NCI-H1930 (cell line): Measurements from ENCODE around the gene CYBA.
"Not testable (repeated sequence)": the region's sequence is repeated elsewhere in the genome, so short reads cannot be mapped to it uniquely, and the experiment has no call there.

Source experiments
- DNase-seq, 2 experiments: peaks; one replicate each; lab custom pipeline; 2025; lab: John Stamatoyannopoulos, UW

CYBA gene

DNA sequence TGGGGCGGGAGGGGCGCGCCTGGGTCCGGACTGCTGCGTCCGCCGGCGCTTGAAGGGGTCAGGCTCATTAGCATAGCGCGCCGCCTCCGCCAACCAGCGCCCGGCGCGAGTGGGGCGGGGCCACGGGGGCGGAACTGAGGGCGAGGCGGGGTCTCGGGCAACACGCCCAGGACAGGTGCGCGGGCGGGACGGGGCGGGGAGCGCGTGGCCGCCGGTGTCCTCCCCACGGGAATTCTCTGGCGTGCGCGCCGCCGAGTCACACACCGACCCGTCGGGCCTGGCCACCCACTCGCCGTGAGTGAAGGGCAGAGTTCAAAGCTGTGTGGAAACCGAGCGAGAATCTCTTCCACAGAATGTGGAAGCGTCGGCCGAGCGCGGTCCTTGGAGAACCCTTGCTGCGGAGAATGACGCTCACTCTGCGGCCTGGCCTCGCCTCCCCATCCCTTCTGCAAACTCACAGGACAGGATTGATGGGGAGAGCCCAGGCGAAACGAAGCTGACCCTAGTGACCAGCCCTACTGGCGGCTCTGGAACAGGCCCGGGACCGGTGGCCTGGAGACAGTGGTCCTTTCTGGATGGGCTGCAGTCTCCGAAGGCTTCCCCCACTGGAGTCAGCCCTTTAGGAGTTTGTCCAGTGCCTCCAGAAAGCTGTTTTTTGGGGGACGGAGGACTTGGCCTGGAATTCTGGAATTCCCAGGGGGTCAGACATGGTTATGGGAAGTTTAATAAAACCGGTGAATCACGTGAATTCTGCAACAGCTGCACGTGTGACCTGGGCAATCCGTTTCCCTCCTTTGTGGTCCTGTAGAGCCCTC, 35.8 kb upstream of the CYBA start, which contains the start of gene SNAI3:
SNAI3 (minus strand) TSS at position 69 of the 815 bp plus-strand sequence. CDS start 101 bp downstream, outside the sequence.
- DNase-seq: peak; percentile 53 to 64

DNA sequence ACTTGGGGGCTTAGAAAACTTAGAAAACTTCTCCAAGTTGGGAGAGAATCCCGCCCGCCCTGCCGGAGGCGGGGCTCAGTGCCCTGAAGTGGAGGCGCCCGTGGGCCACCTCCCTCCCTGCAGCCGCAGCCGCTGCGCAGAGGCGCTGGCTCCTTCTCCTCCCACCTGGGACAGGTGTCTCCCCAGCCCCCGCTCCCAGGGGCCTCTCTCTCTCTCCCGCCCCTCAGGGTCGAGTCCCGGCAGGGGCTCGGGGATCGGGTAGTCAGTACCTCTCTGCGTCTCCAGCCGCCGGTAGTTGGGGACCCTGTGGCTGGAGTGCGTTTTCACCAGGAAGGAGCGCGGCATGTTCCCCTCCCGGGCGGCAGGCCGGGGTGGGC, 35.2 kb upstream of the CYBA start:
- DNase-seq: no peak

DNA sequence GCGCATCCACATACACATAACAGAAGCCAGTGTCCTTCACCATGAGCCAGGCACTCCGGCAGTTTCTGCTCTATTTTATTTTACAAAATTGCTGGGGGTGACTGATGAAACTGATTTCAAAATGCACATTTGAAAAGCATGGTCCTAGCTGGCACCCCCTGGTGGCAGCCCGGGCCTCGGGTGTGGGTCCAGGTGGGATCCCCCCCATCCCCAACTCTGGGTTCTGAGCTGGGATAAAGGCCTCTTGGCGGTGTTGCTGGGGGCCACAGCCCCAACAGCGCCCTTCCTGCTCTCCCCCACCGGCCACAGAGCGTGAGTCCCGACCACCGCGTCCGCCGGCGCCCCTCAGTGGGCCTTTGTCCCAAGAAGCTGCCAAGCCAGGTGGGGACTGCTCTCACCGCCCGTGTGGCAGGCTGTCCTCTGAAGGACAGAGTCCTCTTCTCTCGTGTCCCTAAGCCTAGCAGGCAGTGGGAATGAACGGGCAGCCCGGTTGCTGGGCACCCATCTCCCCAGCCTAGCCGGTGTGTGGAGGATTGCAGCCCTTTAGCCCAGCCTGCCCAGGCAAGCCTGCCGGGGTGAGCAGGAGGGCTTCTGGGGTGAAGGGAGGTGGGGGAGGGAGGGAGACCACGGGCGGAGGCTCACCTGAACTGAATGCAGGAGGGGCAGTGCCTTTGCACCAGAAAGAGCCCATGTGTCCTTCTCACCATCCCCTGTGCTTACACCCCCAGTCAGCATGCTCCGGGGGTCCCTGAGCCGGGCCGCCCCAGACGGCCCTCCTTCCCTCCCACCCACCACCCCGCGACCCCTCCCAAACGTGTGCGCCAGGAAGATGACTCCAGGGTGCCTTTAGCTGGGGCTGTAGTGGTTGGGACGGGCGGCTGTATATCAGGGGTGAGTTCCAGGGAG, 34.6 kb upstream of the CYBA start:
- no peak for DNase-seq

DNA sequence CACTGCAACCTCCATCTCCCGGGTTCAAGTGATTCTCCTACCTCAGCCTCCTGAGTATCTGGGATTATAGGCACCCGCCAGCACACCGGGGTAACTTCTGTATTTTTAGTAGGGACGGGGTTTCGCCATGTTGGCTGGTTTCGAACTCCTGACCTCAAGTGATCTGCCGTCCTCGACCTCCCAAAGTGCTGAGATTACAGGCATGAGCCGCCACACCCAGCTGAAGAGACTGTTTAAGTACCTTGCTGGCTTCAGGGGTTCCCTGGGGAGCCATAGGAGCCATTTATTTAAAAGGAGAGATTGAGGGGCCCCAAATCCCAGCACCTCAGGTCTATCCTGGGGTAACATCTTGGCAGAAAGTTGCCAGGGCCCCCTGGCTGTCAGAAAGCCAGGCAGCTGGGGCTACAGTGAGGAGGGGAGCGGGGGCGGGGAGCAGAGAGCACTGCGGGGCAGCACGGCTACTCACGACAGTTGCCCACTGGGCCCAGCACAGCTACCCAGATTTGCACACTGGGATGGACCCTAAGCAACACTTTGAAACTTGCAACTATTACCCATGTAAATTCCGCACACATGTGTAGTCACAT, 33.8 kb upstream of the CYBA start:
- no peak for DNase-seq

DNA sequence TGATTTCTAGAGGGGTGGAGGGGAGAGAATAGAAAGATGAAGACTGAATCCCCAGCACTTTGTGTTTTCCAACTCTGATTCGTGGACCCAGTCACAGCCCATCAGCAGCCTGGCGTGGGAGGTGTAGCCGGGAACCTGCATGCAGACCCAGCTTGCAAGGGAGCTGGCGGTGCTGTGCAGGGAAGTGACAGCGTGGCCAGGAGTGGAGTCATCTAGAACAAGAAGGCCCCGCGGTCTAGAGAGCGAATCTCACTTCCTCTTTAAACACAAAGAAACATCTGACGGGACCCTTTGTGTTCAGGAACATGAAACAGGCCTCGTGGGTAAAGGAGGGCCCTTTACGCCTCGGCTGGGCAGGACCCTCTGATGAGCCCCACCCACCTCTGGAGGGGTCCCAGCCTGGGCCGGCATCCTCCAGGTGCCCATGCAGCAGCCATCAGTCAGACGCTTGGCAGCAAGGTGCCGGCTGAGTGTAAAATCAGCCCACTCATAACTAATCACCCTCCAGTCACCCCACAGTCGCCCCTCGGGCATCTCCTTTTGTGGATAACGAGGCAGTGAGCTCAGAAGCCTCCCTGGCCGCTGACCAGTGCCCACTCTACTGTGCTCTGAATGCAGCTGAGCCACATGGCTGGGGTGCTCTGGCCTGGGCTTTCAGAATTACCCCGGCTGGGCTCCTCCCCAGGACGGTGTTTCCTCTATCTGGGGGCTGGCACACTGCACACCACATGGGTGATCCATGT, 31.0 kb upstream of the CYBA start:
- DNase-seq: no peak

DNA sequence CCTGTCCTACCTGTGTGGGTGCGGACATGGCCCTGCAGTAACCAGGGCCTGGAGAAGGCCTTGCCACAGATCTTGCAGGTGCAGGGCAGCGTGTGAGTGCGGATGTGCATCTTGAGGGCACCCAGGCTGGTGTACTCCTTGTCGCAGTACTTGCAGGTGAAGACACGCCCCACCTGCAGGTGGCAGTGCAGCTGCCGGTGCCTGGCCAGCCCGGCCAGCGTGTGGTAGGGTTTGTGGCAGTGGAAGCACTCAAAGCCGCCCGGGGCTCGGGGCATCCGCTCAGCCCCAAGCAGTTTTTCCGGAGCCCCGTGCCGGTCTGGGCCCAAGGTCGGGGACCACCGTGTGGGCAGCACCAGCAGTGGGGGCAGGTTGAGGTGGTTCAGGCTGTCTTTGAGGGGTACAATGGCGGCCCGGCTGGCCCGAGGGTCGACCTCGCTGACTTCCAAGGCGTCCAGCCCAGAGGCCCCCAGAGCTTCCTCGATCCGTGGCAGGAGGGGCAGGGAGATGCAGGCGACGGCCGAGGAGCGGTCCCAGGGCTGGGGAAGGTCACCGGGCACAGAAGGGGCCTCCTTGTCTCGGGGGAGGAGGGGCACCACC, 30.3 kb upstream of the CYBA start:
- no peak for DNase-seq

DNA sequence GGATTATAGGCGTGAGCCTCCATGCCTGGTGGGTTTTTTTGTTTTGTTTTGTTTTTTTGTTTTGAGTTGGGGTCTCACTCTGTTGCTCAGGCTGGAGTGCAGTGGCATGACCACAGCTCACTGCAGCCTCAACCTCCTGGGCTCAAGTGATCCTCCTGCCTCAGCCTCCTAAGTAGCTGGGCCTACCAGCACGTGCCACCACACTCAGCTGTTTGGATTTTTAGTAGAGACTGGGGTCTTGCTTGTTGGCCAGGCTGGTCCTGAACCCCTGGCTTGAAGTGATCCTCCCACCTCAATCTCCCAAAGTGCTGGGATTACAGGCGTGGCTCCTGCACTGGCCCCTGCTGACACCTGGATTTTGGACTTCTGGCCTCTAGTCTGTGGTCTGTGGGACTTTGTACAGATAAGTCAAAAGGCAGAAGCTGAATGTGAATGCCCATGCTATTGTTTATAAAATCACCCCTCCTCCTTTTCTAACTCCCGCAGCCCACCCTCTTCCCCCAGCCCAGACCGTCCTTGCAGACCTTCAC, 29.8 kb upstream of the CYBA start:
- no peak for DNase-seq

DNA sequence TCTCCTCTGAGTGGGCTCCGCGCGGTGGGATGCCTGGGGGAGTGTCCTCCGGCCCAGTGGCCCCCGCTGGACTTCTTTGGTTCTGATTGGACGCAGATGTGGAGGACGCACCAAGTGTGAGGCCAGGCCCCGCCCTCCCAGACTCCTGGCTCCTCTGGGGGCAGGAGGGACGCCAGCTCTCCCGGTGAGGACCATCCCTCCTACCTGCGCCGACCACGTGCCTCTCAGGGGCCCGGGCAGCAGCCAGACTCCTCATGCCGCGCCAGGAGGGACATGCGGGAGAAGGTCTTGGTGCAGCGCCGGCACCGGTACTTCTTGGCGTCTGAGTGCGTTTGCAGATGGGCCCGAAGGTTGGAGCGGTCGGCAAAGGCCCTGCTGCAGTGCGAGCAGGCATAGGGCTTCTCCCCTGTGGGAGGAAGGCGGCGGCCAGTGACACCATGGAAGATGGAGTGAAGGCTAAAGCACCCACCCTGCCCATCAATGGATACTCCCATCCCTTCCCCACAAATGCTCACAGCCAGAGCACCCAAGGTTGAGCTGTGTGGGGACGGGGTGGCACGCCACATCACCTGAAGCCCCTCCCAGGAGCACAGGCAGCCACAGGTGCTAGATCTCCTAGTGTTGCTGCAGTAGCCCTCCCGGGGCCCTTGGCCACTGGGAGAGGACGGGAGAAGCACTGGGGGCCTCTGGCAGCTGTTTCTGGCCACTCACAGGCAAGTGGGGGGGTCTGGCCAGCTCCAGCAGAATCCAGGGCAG, 27.5 kb upstream of the CYBA start:
- no peak for DNase-seq

DNA sequence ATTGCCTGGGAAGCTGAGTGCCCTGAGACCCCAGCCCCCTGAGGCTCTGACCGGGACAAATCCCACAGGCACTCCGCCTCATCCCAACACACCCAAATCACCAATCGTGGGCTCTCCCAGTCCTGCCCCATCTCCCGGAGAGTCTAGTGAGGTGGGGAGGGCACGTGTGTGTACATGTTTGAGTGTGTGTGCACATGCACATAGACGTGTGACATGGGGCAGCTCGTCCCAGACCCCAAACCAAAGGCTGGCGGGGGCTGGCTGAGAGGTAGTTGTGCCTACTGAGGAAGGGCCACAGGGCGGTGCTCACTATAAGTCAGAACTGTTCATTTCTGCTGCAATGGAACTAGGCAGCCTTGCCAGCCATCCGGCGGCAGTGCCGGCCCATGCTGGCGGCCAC, 26.9 kb upstream of the CYBA start:
- DNase-seq: no peak

DNA sequence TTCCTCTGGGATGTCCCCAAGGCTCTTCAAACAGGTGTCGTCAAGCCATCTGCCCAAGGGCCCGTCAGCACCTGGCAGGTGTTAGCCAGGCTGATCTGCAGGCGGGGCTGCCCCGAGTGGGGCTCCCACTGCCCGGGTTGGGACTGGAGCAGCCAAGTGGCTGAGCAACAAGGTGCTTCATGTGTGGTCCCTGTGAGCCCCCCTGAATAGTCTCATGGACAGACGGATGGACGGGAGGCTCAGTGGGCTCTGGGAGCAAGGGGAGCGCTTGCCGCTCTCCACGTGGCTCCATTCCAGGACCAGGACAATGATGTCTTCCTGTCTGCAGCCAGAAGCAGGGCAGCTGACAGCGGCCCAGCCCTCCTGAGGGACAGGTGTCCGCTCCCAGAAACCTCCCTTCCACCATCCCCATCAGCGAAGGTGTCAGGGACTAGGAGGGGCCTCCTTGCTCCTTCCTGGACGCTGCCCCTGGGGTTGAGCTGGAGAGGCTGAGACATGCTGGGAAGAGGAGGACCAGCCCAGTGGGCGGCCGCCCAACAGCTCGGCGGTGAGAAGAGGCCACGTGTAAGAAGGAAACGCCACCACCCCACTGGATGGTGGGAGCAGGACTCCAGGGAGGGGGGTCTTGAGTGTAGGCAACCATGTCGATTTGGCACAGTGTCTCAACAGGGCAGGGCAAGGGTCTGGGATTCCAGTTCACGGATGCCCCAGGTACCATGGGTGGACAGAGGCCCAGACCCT, 25.8 kb upstream of the CYBA start:
- DNase-seq: no peak

DNA sequence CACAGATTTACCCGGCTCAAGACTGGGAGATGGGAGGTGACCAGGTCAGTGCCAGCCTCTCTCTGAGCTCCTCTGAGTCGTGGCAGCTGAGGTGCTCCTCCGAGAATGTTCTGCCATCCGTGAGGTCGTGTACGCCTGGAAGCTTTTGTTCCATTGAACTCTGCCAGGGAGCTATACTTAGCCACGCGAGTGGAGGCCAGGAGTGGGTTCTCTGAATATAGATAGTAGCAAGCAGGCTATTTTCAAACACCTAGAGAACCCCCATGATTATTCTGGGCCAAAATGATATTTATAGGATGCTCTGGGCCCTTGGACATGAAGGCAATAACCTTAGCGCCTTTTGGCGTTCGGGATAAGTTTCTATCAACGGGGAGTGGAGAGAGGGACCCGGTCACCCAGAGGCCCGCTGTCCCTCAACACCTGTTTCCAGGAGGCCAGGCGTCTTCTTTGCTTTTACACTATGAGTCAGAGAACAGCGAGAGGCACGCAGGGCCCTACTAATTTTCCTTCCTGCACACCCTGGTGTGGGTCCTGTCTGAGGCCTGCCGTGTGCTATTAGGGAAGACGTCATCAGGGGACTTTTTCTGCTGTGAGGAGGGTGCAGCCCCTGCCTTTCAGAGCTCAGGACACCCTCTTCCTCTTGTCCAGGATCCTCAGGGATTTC, 23.0 kb upstream of the CYBA start:
- DNase-seq: no peak

DNA sequence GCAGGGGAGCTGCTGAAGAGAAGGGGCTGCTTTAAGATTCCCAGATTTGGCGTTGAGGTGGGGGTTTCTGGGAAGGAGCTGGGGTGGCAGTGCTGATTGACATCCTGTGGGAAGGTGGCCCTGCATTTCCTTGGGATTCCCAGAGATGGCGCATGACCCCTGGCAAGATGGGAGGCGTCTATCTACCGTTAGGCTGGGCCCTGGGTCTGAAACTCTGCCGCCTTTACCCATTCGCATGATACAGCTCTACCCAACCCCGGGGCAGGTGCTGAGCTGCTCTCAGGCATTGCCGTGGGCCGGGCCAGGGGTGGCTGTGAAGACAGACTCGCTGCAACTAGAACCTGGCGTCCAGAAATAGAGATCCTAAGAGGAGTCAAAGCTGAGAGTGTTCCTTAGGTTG, 21.9 kb upstream of the CYBA start:
- no peak for DNase-seq

DNA sequence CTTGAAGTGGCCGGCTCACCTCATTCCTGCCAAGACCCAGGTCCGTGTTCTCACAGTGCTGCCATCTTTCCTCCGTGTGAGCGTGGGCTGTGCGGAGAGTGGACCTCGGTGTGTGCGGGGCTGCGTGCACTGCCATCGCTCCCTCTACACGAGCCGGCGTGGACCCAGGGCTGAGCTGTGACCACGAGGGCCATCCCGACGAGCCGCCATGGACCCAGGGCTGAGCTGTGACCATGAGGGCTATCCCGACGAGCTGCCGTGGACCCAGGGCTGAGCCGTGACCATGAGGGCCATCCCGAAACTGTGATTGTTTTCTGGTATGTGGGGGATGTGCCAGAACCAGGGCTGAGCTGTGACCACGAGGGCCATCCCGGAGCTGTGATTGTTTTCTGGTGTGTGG, 21.0 kb upstream of the CYBA start:
- DNase-seq: no peak

DNA sequence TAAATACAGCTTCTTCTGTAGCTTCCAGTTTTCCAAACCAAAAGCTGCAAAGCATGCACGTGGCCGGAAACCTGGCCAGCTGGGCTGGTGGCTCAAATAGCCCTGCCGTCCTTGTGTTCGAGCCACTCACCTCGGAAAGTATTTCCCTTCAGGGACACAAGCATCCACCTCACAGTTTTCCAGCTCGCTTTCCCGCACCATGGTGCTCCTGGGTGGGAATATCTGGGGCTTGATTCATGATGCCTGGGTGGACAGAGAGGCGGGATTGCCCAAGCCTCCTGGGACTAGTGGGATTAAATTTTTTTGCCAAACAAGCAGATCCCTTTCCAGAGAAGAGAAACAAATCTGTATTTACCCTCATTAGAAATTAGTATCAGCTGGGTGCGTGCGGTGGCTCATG, 19.1 kb upstream of the CYBA start:
- DNase-seq: no peak

DNA sequence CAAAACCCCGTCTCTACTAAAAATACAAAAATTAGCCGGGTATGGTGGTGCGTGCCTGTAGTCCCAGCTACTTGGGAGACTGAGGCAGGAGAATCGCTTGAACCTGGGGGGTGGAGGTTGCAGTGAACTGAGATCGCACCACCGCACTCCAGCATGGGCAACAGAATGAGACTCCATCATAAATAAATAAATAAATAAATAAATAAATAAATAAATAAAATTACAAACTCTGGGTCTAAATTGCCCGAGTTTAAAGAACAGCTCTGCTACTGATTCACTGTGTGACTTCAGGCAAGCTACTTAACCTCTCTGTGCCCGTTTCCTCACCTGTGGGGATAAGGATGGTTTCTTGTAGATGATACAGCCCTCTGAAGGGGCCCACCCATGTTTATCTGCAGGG, 18.6 kb upstream of the CYBA start:
- DNase-seq: not testable (repeated sequence)

DNA sequence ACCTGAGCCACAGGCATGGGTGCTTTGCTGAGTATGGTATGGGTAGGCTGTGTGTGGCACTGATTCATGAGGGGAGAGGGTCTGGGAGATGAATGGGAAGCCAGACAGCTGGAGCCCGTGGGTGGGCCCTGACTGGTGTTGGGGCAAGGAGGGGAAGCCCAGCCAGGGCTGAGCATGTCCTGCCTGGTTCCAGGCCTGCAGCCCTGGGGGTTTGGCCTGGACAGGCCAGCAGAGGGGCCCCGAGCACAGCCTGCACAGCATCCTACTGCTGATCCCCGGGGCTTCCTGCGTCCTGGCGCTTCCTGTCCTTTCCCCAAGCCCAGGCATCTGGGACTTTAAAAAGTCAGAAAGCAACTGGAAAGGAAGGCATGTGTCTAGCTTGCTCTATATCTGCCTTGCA, 16.6 kb upstream of the CYBA start:
- DNase-seq: no peak

DNA sequence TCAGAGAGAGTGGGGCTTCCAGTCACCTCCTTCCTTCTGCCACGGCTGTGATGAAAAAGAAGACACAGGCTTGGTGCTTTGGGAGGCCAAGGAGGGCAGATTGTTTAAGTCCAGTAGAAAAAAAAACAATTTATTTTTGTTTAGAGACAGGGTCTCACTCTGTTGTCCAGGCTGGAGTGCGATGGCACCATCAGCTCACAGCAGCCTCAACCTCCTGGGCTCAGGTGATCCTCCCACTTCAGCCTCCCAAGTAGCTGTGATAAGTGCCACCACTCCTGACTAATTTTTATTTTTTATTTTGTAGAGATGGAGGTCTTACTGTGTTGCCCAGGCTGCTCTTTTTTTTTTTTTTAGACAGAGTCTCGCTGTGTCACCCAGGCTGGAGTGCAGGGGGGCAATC, 14.7 kb upstream of the CYBA start:
- DNase-seq: no peak

DNA sequence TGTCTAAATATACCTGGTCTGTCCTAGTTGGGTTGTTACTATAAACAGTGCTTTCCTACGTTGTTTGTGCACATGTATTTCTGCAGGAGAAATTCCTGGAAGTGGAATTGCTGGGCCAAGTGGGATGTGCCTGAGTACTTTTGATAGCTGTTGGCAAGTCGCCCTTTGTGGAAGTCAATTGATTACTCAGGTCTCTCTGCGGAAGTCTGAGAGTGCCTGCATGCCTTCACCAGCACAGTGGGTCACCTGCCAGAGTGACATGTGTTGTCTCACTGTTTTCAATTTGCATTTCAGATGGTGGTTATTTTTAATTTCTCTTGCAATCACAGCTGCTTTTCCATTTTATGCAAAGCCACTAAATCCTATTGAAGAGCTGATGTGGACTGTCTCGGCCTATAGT, 14.3 kb upstream of the CYBA start:
- DNase-seq: no peak

DNA sequence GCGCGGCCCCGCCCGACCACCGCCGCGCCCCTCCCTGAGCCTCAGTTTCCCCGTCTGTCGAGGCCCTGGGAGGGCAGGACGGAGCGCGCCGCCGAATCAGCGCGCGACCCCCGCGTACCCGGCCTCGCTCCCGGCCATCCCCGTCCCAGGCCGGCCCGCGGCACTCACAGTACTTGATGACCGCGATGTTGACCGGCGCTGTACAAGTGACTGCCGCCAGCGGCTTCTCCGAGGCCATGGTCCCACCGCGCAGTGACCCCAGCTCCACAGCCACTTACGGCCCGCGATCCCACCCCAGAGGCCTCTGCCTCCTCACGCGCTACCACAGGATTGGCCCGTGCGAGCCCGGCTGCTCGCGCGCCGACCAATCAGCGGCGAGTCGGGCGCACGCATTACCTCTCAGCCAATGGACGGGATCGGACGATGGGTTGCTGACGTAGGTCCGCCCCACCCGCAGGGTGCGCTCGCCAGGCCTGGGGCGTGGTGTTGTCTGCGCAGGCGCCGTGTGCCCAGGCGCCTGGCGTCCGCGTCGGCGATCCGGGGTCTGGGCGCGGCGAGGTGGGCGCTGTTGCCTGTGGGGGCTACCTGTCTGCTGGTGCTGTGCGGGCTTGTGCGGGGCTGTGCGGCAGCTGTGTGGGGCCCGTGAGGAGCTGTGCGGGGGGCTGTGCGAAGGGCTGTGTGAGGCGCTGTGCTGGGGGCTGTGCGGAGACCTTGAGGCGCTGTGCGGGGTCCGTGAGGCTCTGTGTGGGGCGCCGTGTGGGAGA, 12.2 kb upstream of the CYBA start, which contains the start of gene MVD:
MVD (minus strand) TSS at position 249 of the 764 bp plus-strand sequence; CDS start at position 238, 11 bp downstream.
- DNase-seq: peak; percentile 87 to 92
